ENCODE results near the gene TSKS.

DNA sequence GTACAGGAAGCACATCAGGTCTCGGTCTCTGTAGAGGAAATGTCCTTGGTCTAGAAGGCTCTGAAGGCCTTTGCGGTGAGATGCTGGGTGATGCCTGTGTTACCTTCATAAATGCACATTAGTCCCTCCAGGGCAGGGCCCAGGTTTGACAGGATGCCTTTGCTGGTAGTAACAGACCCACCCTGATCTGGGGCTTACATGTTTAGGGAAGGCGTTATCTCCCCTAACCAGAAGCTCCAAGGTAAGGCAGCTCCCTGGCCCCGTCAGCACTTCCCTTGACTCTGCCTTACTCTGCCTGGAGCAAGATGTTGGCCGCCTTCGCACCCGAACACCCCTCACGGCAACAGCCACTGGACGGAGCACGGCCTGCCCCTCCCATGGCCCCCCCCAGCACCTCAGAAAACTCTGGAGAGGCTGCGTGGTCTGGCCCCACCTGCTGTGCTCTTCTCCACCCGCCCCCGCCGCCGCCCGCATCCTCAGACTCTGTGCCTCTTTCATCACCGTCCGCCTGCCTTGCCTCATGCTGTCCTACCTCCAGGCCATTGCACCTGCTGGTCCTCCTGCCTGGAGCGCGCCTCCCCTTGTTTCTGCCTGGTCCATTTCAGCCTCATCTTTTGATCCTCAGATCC, 12.8 kb upstream of the TSKS start:
- TF ChIP-seq CTCF (IDR thresholded peaks at IDR 0.05) (no peak), POLR2A (IDR thresholded peaks at IDR 0.05) (no peak)
